HG02763 (cell line): ENCODE data around the gene CREBBP.

Source experiments
- ATAC-seq: cut with Tn5 transposase; IDR thresholded peaks from one replicate; pipeline ENCODE4 v1.9.1; 2021; ENCODE audit warnings: mild to moderate bottlenecking, moderate library complexity; ENCODE audit not compliant: unreplicated experiment

Gene CREBBP

DNA sequence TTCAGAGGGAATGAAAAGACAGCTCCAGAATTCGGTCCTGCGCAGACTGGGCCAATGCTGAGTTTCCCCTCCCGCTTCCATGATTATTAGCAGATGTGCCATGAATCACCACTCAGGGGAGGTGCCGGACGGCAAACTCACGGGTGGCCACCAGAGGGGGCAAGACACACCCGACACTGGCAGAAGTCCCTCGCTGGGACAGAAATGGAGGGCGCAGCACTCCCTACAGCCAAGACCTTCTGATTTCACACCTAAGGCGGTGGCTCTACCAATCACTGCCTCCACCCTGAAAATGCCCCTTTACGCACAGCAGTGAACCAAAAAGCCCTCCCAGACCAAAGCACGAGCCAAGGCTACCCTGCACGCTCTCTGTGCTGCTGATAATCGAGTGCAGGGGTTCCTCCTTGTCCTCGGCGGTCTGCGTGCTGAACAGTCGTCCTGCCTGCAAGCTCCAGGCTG, 190.0 kb downstream of the CREBBP start:
- no peak for ATAC-seq

GRCh38 chr16:3689731-3690130, 190.8 kb downstream of the CREBBP start:
- ATAC-seq: no peak

- ATAC-seq: no peak
Observed at GRCh38 chr16:3687792-3688191, 192.7 kb downstream of the CREBBP start.

GRCh38 chr16:3687021-3687420, 193.5 kb downstream of the CREBBP start:
- ATAC-seq: no peak

DNA sequence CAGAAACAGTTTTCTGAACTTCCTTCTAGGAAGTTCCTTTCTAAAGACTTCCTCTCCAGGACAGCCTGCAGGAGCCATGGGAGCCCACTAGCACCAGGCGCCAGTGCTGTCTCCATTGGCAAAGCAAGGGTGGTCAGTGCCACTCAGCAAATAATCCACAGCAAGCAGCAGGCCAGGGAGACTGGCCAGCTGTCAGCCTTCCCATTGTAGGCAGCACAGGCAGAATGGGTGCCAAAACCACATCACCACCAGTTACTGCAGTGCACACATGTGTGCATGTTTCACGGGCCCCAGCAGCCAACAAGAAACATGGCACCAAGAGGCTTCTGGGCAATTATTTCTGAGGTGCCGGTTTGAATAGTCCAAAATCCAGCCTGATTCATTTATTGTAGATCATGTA, 199.3 kb downstream of the CREBBP start:
- no peak for ATAC-seq

DNA sequence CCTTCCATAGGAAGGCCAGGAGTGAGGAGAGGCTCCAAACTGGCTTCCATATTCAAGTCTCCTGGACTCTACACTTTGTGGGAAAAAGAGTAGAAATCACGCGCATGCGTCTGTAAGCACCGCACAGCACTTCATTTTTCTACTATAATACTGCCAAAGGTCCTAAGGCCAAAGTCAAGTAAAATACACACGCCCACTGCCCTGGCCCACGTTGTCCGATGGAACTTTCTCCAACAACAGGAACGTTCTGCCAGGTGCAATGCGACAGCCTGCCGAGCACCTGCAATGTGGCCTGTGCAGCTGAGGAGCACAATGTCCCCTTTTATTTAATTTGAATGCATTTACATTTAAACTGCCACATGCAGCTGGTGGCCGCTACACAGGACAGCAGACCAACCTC, 202.5 kb downstream of the CREBBP start:
- ATAC-seq: no peak

DNA sequence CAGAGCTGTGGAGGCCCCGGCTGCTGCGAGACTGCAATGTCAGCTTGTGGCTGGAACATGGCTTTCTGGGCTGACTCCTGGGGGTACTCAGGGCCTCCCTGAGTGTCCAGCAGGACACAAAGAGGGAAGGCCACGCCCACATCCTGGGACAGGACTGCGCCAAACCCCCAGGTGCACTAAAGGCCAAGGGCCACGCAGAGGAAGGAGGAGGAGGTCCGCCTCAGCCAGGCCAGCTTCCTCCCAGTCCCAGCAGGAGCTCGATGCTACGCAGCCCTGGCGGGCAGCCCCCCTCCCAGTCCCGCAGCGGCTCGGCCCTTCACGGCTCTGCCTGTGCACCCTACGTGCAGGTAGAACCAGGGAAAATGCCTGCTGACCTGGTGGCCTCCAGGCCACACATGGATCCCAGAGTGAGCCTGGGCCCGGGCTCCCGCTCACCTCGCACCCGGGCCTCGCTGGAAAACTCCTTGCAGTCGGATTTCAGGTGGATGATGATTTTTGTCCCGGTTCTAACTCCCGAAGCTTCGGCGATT, 204.8 kb downstream of the CREBBP start:
- no peak for ATAC-seq
